ENCODE measurements around the gene TNNI2. TPM values are rescaled to one million over a fixed set of nuclear protein-coding genes. Genes with fewer than 3 reads are reported as not detected.

The TNNI2 gene
- polyA plus RNA-seq, 1 donor (not counting 4 experiments of a cell fraction or from before 2014, with no cell fraction given), result 10.7 TPM

DNA sequence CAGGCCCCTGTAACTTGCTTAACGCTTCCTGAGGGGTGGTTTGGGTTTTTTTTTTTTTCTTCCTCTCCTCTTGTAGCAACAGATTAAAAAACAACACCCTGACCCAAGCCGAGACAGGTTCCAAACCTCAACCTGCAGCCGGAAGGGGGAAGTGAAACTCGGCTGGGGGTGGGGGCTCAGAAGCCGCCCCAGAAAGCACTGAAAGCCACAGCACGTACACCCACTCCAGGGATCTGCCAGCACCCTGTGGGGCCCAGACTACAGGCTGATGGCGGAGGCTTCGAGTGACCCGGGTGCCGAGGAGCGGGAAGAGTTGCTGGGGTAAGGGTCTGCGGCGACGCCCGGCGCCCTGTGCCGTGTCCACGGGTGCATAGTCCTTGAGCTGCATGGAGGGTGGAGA is 14.1 kb downstream of the TNNI2 start, which contains the start of gene LSP1:
TSS of gene LSP1 (plus strand) at position 208 of the 400 bp plus-strand sequence. CDS start at position 269, 61 bp downstream.
- TF ChIP-seq EZH2 (IDR thresholded peaks at IDR 0.05; ENCODE audit: low read length) (no peak), CTCF (optimal IDR thresholded peaks at IDR 0.05 in 1 of 3, IDR thresholded peaks at IDR 0.05 in 1 of 3, conservative IDR thresholded peaks at IDR 0.05 in 1 of 3; ENCODE audit: extremely low read depth in 1 of 3, insufficient read depth in 2 of 3, low read length in 3 of 3) (no peak)
- Histone ChIP-seq H3K4me1 (ENCODE audit: control insufficient read depth, extremely low read depth, insufficient read depth, low read length) (no peaks in the 10 kb centered on the region), H3K9me1 (ENCODE audit: control insufficient read depth, extremely low read depth, insufficient read depth, low read length) (no peaks in the 10 kb centered on the region), H3K4me3 (ENCODE audit: control insufficient read depth in 2 of 3, extremely low read depth in 1 of 3, insufficient read depth in 2 of 3, low read depth in 1 of 3, low read length in 3 of 3) (no peak within 1 kb of the TSS), H3K36me3 (ENCODE audit: control insufficient read depth in 2 of 2, extremely low read depth in 1 of 2, insufficient read depth in 2 of 2, low read length in 2 of 2) (no peaks in the 10 kb centered on the region), H4K20me1 (ENCODE audit: control insufficient read depth, extremely low read depth, insufficient read depth, low read length) (no peaks in the 10 kb centered on the region), H3K9me3 (ENCODE audit: control insufficient read depth, low read depth, low read length) (no peaks in the 10 kb centered on the region), H3K27ac (ENCODE audit: control insufficient read depth, insufficient read depth, low read length) (no peak within 1 kb of the TSS), H3K27me3 (ENCODE audit: control insufficient read depth, extremely low read depth, insufficient read depth, low read length) (peaks cover 5% of the 10 kb centered on the region), H3K9ac (ENCODE audit: control insufficient read depth, extremely low read depth, insufficient read depth, low read length) (no peak within 1 kb of the TSS), H2AFZ (ENCODE audit: control insufficient read depth, low read length) (no peak within 1 kb of the TSS), H3K4me2 (ENCODE audit: control insufficient read depth, extremely low read depth, insufficient read depth, low read depth, low read length) (no peak within 1 kb of the TSS), H3K79me2 (ENCODE audit: control insufficient read depth, insufficient read depth, low read length) (no peaks in the 10 kb centered on the region)
- no peak for DNase-seq (ENCODE audit: low read depth, low spot score)
- no peak for FAIRE-seq
- dilution Hi-C loops (cut with MboI; ENCODE audit: extremely low pct_ligation_motif_present, low sequenced_read_pairs), result no loop called here

GRCh38 chr11:1853376-1854131 is 14.8 kb downstream of the TNNI2 start:
- H3K4me1 ChIP-seq (ENCODE audit: control insufficient read depth, extremely low read depth, insufficient read depth, low read length), result no peaks in the 10 kb centered on the region
- no peaks in the 10 kb centered on the region for H3K9me1 ChIP-seq (ENCODE audit: control insufficient read depth, extremely low read depth, insufficient read depth, low read length)
- no peak overlapping the region for H3K4me2 ChIP-seq (ENCODE audit: control insufficient read depth, extremely low read depth, insufficient read depth, low read depth, low read length)
- FAIRE-seq (no peak), DNase-seq (ENCODE audit: low read depth, low spot score) (no peak)
- dilution Hi-C loops (cut with MboI; ENCODE audit: extremely low pct_ligation_motif_present, low sequenced_read_pairs), result no loop called here
- H2AFZ ChIP-seq (ENCODE audit: control insufficient read depth, low read length), result no peak overlapping the region
- no peaks in the 10 kb centered on the region for H3K36me3 ChIP-seq (ENCODE audit: control insufficient read depth in 2 of 2, extremely low read depth in 1 of 2, insufficient read depth in 2 of 2, low read length in 2 of 2)
- H3K9me3 ChIP-seq (ENCODE audit: control insufficient read depth, low read depth, low read length), result no peaks in the 10 kb centered on the region
- H3K27me3 ChIP-seq (ENCODE audit: control insufficient read depth, extremely low read depth, insufficient read depth, low read length), result peaks cover 5% of the 10 kb centered on the region
- H3K79me2 ChIP-seq (ENCODE audit: control insufficient read depth, insufficient read depth, low read length), result no peaks in the 10 kb centered on the region
- H3K27ac ChIP-seq (ENCODE audit: control insufficient read depth, insufficient read depth, low read length), result no peak overlapping the region
- no peak overlapping the region for H3K9ac ChIP-seq (ENCODE audit: control insufficient read depth, extremely low read depth, insufficient read depth, low read length)
- H3K4me3 ChIP-seq (ENCODE audit: control insufficient read depth in 2 of 3, extremely low read depth in 1 of 3, insufficient read depth in 2 of 3, low read depth in 1 of 3, low read length in 3 of 3), result no peak overlapping the region
- TF ChIP-seq EZH2 (IDR thresholded peaks at IDR 0.05; ENCODE audit: low read length) (no peak), CTCF (optimal IDR thresholded peaks at IDR 0.05 in 1 of 3, IDR thresholded peaks at IDR 0.05 in 1 of 3, conservative IDR thresholded peaks at IDR 0.05 in 1 of 3; ENCODE audit: extremely low read depth in 1 of 3, insufficient read depth in 2 of 3, low read length in 3 of 3) (no peak)
- no peaks in the 10 kb centered on the region for H4K20me1 ChIP-seq (ENCODE audit: control insufficient read depth, extremely low read depth, insufficient read depth, low read length)
